ENCODE results near the gene U2SURP.

- TF ChIP-seq, protein P1, sequence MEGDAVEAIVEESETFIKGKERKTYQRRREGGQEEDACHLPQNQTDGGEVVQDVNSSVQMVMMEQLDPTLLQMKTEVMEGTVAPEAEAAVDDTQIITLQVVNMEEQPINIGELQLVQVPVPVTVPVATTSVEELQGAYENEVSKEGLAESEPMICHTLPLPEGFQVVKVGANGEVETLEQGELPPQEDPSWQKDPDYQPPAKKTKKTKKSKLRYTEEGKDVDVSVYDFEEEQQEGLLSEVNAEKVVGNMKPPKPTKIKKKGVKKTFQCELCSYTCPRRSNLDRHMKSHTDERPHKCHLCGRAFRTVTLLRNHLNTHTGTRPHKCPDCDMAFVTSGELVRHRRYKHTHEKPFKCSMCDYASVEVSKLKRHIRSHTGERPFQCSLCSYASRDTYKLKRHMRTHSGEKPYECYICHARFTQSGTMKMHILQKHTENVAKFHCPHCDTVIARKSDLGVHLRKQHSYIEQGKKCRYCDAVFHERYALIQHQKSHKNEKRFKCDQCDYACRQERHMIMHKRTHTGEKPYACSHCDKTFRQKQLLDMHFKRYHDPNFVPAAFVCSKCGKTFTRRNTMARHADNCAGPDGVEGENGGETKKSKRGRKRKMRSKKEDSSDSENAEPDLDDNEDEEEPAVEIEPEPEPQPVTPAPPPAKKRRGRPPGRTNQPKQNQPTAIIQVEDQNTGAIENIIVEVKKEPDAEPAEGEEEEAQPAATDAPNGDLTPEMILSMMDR (IDR thresholded peaks at IDR 0.05; ENCODE audit: insufficient read depth, low read length): no peak
- TF ChIP-seq, protein P2, sequence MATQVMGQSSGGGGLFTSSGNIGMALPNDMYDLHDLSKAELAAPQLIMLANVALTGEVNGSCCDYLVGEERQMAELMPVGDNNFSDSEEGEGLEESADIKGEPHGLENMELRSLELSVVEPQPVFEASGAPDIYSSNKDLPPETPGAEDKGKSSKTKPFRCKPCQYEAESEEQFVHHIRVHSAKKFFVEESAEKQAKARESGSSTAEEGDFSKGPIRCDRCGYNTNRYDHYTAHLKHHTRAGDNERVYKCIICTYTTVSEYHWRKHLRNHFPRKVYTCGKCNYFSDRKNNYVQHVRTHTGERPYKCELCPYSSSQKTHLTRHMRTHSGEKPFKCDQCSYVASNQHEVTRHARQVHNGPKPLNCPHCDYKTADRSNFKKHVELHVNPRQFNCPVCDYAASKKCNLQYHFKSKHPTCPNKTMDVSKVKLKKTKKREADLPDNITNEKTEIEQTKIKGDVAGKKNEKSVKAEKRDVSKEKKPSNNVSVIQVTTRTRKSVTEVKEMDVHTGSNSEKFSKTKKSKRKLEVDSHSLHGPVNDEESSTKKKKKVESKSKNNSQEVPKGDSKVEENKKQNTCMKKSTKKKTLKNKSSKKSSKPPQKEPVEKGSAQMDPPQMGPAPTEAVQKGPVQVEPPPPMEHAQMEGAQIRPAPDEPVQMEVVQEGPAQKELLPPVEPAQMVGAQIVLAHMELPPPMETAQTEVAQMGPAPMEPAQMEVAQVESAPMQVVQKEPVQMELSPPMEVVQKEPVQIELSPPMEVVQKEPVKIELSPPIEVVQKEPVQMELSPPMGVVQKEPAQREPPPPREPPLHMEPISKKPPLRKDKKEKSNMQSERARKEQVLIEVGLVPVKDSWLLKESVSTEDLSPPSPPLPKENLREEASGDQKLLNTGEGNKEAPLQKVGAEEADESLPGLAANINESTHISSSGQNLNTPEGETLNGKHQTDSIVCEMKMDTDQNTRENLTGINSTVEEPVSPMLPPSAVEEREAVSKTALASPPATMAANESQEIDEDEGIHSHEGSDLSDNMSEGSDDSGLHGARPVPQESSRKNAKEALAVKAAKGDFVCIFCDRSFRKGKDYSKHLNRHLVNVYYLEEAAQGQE (IDR thresholded peaks at IDR 0.05; ENCODE audit: insufficient replicate concordance, low read depth): no peak
- no peak for TF ChIP-seq GABPA (IDR thresholded peaks at IDR 0.05; ENCODE audit: low read depth)
Observed at GRCh38 chr3:142984255-142984654, 17.1 kb upstream of the U2SURP start.
